ENCODE data around the gene FLNB. TPM values are rescaled to one million over a fixed set of nuclear protein-coding genes. Genes with fewer than 3 reads are reported as not detected.

FLNB gene
- total RNA-seq, 2 donors from 2014 or later: 37.6 to 59.6 TPM

GRCh38 chr3:58164199-58164879 is 156.1 kb downstream of the FLNB start:
- H3K27me3 ChIP-seq: no peaks in the 10 kb centered on the region
- H3K9me3 ChIP-seq: peaks cover 0 to 3% of the 10 kb centered on the region in 2 donors
- DNase-seq (ENCODE audit: low spot score): no peak
- H3K27ac ChIP-seq: peak overlapping the region; percentile 57 to 67
- H3K36me3 ChIP-seq: peaks cover 20% of the 10 kb centered on the region
- no peak overlapping the region for H3K4me3 ChIP-seq
- no peak for TF ChIP-seq CTCF (IDR thresholded peaks at IDR 0.05)
- H3K4me1 ChIP-seq: peaks cover 0 to 60% of the 10 kb centered on the region in 2 donors

GRCh38 chr3:58164906-58165821 is 156.9 kb downstream of the FLNB start:
- Histone ChIP-seq H3K27me3 (no peaks in the 10 kb centered on the region), H3K36me3 (peaks cover 17% of the 10 kb centered on the region), H3K4me1 (peaks cover 0 to 60% of the 10 kb centered on the region in 2 donors), H3K4me3 (no peak overlapping the region), H3K9me3 (peaks cover 0 to 3% of the 10 kb centered on the region in 2 donors), H3K27ac (peak overlapping the region; percentile 57 to 67)
- TF ChIP-seq CTCF (IDR thresholded peaks at IDR 0.05): no peak
- DNase-seq (ENCODE audit: low spot score): no peak

- H3K27ac ChIP-seq: peak overlapping the region in 1 of 2 donors; percentile 10
- peaks cover 23% of the 10 kb centered on the region for H3K36me3 ChIP-seq
- no peaks in the 10 kb centered on the region for H3K27me3 ChIP-seq
- peak; percentile 72 to 86 for TF ChIP-seq CTCF (IDR thresholded peaks at IDR 0.05)
- H3K4me3 ChIP-seq: no peak overlapping the region
- H3K9me3 ChIP-seq: no peaks in the 10 kb centered on the region
- DNase-seq (ENCODE audit: low spot score): no peak
- H3K4me1 ChIP-seq: peaks cover 0 to 45% of the 10 kb centered on the region in 2 donors
Measured at GRCh38 chr3:58167431-58168351, 159.5 kb downstream of the FLNB start.

GRCh38 chr3:58168498-58168897 is 160.3 kb downstream of the FLNB start:
- Histone ChIP-seq H3K36me3 (peaks cover 23% of the 10 kb centered on the region), H3K4me3 (no peak overlapping the region), H3K4me1 (peaks cover 0 to 40% of the 10 kb centered on the region in 2 donors), H3K9me3 (no peaks in the 10 kb centered on the region), H3K27ac (no peak overlapping the region), H3K27me3 (no peaks in the 10 kb centered on the region)
- no peak for TF ChIP-seq CTCF (IDR thresholded peaks at IDR 0.05)
- DNase-seq (ENCODE audit: low spot score): no peak

GRCh38 chr3:58169371-58169770 is 161.1 kb downstream of the FLNB start:
- DNase-seq (ENCODE audit: low spot score): no peak
- H3K36me3 ChIP-seq: peaks cover 23% of the 10 kb centered on the region
- H3K4me1 ChIP-seq: peaks cover 0 to 39% of the 10 kb centered on the region in 2 donors
- no peak for TF ChIP-seq CTCF (IDR thresholded peaks at IDR 0.05)
- no peaks in the 10 kb centered on the region for H3K9me3 ChIP-seq
- no peak overlapping the region for H3K27ac ChIP-seq
- H3K27me3 ChIP-seq: no peaks in the 10 kb centered on the region
- no peak overlapping the region for H3K4me3 ChIP-seq

Data from right atrium auricular region (tissue), 2 donors.